IPS-11a (cell line): ENCODE measurements around the gene SQOR.
A peak's percentile ranks its signal among the peaks of the same experiment; 100 is the strongest.

ENCODE experiments used
- H3K4me3 ChIP-seq: one replicate; pipeline ENCODE4 v1.5.1; 2013; ENCODE audit warnings: low read depth, low read length, control low read depth

Gene SQOR

GRCh38 chr15:45657764-45658545 is 23.1 kb downstream of the SQOR start:
- no peak overlapping the region for H3K4me3 ChIP-seq

GRCh38 chr15:45660231-45660979 is 25.6 kb downstream of the SQOR start:
- no peak overlapping the region for H3K4me3 ChIP-seq

- H3K4me3 ChIP-seq, result no peak overlapping the region
Observed at GRCh38 chr15:45662375-45662774, 27.5 kb downstream of the SQOR start.

- no peak overlapping the region for H3K4me3 ChIP-seq
Observed at GRCh38 chr15:45664451-45664850, 29.6 kb downstream of the SQOR start.

GRCh38 chr15:45665261-45665660 is 30.4 kb downstream of the SQOR start:
- H3K4me3 ChIP-seq, result no peak overlapping the region

GRCh38 chr15:45666119-45666875 is 31.5 kb downstream of the SQOR start:
- H3K4me3 ChIP-seq, result no peak overlapping the region

GRCh38 chr15:45667002-45667401 is 32.2 kb downstream of the SQOR start:
- H3K4me3 ChIP-seq, result no peak overlapping the region

- no peak overlapping the region for H3K4me3 ChIP-seq
Observed at GRCh38 chr15:45668386-45668785, 33.6 kb downstream of the SQOR start.

- H3K4me3 ChIP-seq, result no peak overlapping the region
Observed at GRCh38 chr15:45669422-45669821, 34.6 kb downstream of the SQOR start.

GRCh38 chr15:45670091-45670490 is 35.3 kb downstream of the SQOR start:
- H3K4me3 ChIP-seq, result no peak overlapping the region

GRCh38 chr15:45670511-45670910 is 35.7 kb downstream of the SQOR start:
- H3K4me3 ChIP-seq, result no peak overlapping the region

GRCh38 chr15:45674677-45675076 is 39.8 kb downstream of the SQOR start:
- H3K4me3 ChIP-seq, result no peak overlapping the region

- H3K4me3 ChIP-seq, result no peak overlapping the region
Observed at GRCh38 chr15:45677797-45678196, 43.0 kb downstream of the SQOR start.

GRCh38 chr15:45678459-45679178 is 43.8 kb downstream of the SQOR start:
- H3K4me3 ChIP-seq, result no peak overlapping the region

- H3K4me3 ChIP-seq, result no peak overlapping the region
Observed at GRCh38 chr15:45684533-45684932, 49.7 kb downstream of the SQOR start.

- H3K4me3 ChIP-seq, result no peak overlapping the region
Observed at GRCh38 chr15:45689616-45690015, 54.8 kb downstream of the SQOR start.

- H3K4me3 ChIP-seq, result no peak overlapping the region
Observed at GRCh38 chr15:45690581-45691260, 55.9 kb downstream of the SQOR start.

GRCh38 chr15:45701108-45701507 is 66.3 kb downstream of the SQOR start:
- H3K4me3 ChIP-seq, result no peak overlapping the region

GRCh38 chr15:45702041-45702440 is 67.2 kb downstream of the SQOR start:
- H3K4me3 ChIP-seq, result no peak overlapping the region

- H3K4me3 ChIP-seq, result peak overlapping the region; percentile 62
Observed at GRCh38 chr15:45703670-45704328, 69.0 kb downstream of the SQOR start.
